NCI-H748 (cell line): ENCODE results near the gene SPOCD1.
A peak's percentile ranks its signal among the peaks of the same experiment; 100 is the strongest.

Source experiments
- DNase-seq: peaks from one replicate; lab custom pipeline; 2025; ENCODE audit not compliant: unreplicated experiment; lab: John Stamatoyannopoulos, UW

The SPOCD1 gene

GRCh38 chr1:31773861-31774260 is 42.0 kb downstream of the SPOCD1 start:
- DNase-seq: no peak

- no peak for DNase-seq
Measured at GRCh38 chr1:31772669-31773248, 43.1 kb downstream of the SPOCD1 start.

GRCh38 chr1:31771891-31772668 is 43.7 kb downstream of the SPOCD1 start:
- peak; percentile 45 for DNase-seq

GRCh38 chr1:31769720-31770390 is 46.0 kb downstream of the SPOCD1 start:
- DNase-seq: no peak

GRCh38 chr1:31768939-31769704 is 46.7 kb downstream of the SPOCD1 start:
- no peak for DNase-seq

- DNase-seq: no peak
Measured at GRCh38 chr1:31768407-31768907, 47.4 kb downstream of the SPOCD1 start.

- DNase-seq: no peak
Measured at GRCh38 chr1:31767225-31767624, 48.6 kb downstream of the SPOCD1 start.

GRCh38 chr1:31765516-31765915 is 50.3 kb downstream of the SPOCD1 start:
- no peak for DNase-seq

GRCh38 chr1:31765041-31765467 is 50.8 kb downstream of the SPOCD1 start:
- DNase-seq: peak; percentile 83

- peak; percentile 59 for DNase-seq
Measured at GRCh38 chr1:31764312-31765040, 51.3 kb downstream of the SPOCD1 start, which contains the start of gene ADGRB2. TSS of gene ADGRB2 (minus strand) at chr1:31764340. CDS start at chr1:31757221, 7,119 bp downstream.

- DNase-seq: peak; percentile 22
Measured at GRCh38 chr1:31763671-31764311, 52.0 kb downstream of the SPOCD1 start.

GRCh38 chr1:31762726-31763670 is 52.8 kb downstream of the SPOCD1 start:
- DNase-seq: peak; percentile 81

GRCh38 chr1:31762323-31762722 is 53.5 kb downstream of the SPOCD1 start:
- no peak for DNase-seq

- no peak for DNase-seq
Measured at GRCh38 chr1:31761883-31762282, 53.9 kb downstream of the SPOCD1 start.

- peak; percentile 73 for DNase-seq
Measured at GRCh38 chr1:31760471-31761470, 55.1 kb downstream of the SPOCD1 start.

GRCh38 chr1:31759298-31760023 is 56.4 kb downstream of the SPOCD1 start:
- no peak for DNase-seq

GRCh38 chr1:31758823-31759222 is 57.0 kb downstream of the SPOCD1 start:
- DNase-seq: no peak
